ENCODE data around the gene ANKFN1. TPM values are rescaled to one million over a fixed set of nuclear protein-coding genes. Genes with fewer than 3 reads are reported as not detected.
A peak's percentile ranks its signal among the peaks of the same experiment; 100 is the strongest.

ANKFN1 gene, protein sequence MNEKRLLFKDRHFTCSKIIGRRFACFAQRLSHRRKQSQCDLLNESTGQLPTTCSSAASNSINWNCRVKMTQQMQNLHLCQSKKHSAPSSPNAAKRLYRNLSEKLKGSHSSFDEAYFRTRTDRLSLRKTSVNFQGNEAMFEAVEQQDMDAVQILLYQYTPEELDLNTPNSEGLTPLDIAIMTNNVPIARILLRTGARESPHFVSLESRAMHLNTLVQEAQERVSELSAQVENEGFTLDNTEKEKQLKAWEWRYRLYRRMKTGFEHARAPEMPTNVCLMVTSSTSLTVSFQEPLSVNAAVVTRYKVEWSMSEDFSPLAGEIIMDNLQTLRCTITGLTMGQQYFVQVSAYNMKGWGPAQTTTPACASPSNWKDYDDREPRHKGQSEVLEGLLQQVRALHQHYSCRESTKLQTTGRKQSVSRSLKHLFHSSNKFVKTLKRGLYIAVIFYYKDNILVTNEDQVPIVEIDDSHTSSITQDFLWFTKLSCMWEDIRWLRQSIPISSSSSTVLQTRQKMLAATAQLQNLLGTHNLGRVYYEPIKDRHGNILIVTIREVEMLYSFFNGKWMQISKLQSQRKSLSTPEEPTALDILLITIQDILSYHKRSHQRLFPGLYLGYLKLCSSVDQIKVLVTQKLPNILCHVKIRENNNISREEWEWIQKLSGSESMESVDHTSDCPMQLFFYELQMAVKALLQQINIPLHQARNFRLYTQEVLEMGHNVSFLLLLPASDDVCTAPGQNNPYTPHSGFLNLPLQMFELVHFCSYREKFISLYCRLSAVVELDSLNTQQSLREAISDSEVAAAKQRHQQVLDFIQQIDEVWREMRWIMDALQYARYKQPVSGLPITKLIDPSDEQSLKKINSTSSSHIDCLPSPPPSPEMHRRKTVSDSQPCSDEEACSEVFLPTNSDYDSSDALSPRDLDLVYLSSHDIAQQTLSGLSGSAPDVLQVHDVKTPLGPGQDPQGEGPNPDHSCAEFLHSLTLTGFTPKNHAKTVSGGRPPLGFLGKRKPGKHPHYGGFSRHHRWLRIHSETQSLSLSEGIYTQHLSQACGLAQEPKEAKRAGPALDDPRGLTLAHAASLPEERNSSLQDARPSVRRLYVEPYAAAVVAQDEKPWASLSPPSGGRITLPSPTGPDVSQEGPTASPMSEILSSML
- under 1 TPM in 2 of 4 donors, not detected in 2; 0.11 to 0.15 TPM for total RNA-seq
- polyA plus RNA-seq = 0.02 TPM
- long read RNA-seq, donor 1 = 0 reads
- long read RNA-seq, donor 2 = 0 reads
- long read RNA-seq, donor 3 = 0 reads
- long read RNA-seq, donor 4 = 0 reads

DNA sequence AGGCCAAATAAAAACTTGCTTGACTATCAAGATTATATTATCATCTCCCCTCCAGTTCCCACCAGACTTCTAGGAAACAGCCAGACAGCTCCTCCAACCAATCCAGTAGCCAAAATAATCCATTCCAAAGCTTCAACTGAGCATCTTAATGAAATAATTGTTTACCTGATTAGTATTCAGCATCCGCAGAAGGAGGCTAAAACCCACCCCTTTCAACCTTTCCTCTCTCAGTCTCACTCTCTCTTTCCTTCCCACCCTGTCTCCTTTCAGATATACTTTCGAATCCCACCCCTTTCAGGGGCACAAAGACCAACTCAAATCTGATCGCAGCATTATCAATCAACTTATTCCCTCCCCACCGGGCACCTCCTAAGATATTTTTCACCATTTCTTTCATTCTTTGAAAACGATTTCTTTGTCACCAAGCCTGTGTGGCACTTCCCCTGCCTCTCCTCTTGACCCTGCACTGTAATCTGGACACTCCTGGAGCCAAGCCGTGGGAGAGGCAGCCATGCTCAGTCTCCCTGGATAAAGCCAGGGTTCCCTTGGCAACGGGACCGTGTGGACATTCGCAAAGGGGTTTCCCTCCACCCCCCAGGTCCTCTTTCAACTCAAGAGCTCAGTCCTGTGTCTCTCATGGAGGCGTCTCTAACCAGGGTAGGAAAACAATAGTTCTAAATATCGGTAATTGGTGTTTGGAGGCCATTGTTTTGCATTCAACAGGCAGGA is at the start of gene ANKFN1:
TSS of gene ANKFN1 (plus strand) at position 602 of the 729 bp plus-strand sequence. CDS start 59,193 bp downstream, outside the sequence.
- intact Hi-C loops (cut with DNase I) = no loop called here
- Histone ChIP-seq H3K4me3 (ENCODE audit: low read length) (no peak within 1 kb of the TSS), H3K27ac (ENCODE audit: low read length) (no peak within 1 kb of the TSS), H3K4me1 (ENCODE audit: control insufficient read depth, insufficient read depth, low read length) (peaks cover 2% of the 10 kb centered on the region), H3K27me3 (ENCODE audit: control insufficient read depth, insufficient read depth) (no peaks in the 10 kb centered on the region), H3K9me3 (ENCODE audit: control insufficient read depth, low read length) (no peaks in the 10 kb centered on the region)
- ATAC-seq = no peak
- 60% methylated on average over 11 of the region's 11 CpGs for WGBS
- DNase-seq = no peak

DNA sequence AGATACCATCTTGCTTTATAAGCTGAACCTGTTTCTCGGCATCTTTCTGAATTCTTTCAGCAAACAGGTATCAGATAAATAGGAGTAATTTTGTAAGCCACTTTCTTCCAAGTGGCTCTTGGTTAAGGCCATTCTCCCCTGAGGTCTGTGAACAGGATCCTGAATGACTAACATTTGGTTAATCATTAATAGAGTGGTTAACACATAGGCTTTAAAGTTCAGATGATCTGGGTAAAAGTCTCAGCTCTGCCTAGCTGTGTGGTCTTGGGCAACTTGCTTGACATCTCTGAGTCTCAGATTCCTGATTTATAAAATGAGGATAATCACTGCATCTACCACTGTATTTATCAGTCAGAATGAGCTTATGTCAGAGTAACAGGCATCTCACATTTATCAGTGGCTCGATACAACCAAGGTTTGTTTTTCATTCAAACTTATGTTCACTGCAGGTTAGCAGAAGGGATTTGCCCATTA is 44.4 kb upstream of the ANKFN1 start:
- 77% methylated on average over 2 of the region's 2 CpGs for WGBS
- Histone ChIP-seq H3K4me1 (ENCODE audit: control insufficient read depth, insufficient read depth, low read length) (no peaks in the 10 kb centered on the region), H3K9me3 (ENCODE audit: control insufficient read depth, low read length) (no peaks in the 10 kb centered on the region), H3K27me3 (ENCODE audit: control insufficient read depth, insufficient read depth) (peaks cover 2% of the 10 kb centered on the region), H3K27ac (ENCODE audit: low read length) (no peak overlapping the region), H3K4me3 (ENCODE audit: low read length) (no peak overlapping the region)
- intact Hi-C loops (cut with DNase I) = no loop called here
- ATAC-seq = no peak
- DNase-seq = no peak

DNA sequence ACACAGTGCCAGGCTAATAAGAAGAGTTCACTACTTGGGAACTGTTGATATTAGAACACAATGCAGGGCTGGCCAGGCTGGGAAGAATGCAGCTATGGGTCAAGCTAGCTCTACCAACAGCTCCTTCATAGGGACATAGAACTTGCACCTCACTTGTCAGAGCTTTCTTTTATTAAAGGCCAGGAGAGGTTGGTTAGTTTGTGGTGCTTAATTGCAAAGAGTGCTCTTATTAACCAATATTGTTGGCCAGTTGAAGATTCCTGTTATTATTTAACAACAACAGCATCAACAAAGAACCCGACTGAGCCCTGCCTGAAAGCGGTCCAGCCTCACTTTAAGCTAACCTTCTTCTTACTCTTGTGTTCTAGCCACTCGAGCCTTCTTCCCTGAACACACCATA is 43.4 kb upstream of the ANKFN1 start:
- Histone ChIP-seq H3K9me3 (ENCODE audit: control insufficient read depth, low read length) (no peaks in the 10 kb centered on the region), H3K27ac (ENCODE audit: low read length) (no peak overlapping the region), H3K27me3 (ENCODE audit: control insufficient read depth, insufficient read depth) (peaks cover 2% of the 10 kb centered on the region), H3K4me3 (ENCODE audit: low read length) (no peak overlapping the region), H3K4me1 (ENCODE audit: control insufficient read depth, insufficient read depth, low read length) (no peaks in the 10 kb centered on the region)
- WGBS = 80% methylated on average over 3 of the region's 3 CpGs
- intact Hi-C loops (cut with DNase I) = no loop called here
- DNase-seq = no peak
- no peak for ATAC-seq

DNA sequence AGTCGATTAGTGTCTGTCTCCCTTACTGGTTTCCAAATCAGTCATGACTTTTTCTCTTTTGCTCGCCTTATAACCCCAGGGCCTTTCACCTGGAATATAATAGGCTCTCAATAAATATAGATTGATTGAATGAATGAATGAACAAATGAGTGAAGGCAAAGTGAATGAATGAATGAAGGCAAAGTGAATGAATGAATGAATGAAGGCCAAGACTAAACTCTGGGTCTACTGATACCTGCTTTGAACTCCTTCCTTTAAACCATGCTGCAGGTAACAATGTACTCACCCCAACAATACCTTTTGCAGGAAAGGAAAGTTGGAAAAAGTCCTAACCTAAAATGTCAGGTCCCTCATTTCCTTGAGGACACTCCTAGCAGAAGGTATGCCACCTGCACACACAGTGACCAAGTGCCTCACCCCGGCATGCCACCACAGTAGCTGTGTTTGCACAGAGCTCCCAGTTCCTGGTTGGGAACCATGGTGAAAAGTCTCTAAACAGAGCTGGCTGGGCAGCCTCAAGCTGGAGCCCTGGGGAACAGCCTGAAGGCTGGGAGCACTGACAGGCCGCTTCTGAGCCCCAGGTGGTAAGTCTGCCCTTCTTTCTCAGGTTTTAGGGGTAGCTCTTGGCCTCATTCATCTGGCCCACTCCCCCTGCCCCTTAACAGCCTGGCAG is 42.7 kb upstream of the ANKFN1 start:
- intact Hi-C loops (cut with DNase I) = no loop called here
- no peak overlapping the region for H3K4me3 ChIP-seq (ENCODE audit: low read length)
- H3K27ac ChIP-seq (ENCODE audit: low read length) = no peak overlapping the region
- H3K9me3 ChIP-seq (ENCODE audit: control insufficient read depth, low read length) = no peaks in the 10 kb centered on the region
- WGBS = 87% methylated on average over 4 of the region's 4 CpGs
- H3K4me1 ChIP-seq (ENCODE audit: control insufficient read depth, insufficient read depth, low read length) = no peaks in the 10 kb centered on the region
- H3K27me3 ChIP-seq (ENCODE audit: control insufficient read depth, insufficient read depth) = peaks cover 2% of the 10 kb centered on the region
- no peak for DNase-seq
- ATAC-seq = peak in 1 of 2 donors; percentile 57

DNA sequence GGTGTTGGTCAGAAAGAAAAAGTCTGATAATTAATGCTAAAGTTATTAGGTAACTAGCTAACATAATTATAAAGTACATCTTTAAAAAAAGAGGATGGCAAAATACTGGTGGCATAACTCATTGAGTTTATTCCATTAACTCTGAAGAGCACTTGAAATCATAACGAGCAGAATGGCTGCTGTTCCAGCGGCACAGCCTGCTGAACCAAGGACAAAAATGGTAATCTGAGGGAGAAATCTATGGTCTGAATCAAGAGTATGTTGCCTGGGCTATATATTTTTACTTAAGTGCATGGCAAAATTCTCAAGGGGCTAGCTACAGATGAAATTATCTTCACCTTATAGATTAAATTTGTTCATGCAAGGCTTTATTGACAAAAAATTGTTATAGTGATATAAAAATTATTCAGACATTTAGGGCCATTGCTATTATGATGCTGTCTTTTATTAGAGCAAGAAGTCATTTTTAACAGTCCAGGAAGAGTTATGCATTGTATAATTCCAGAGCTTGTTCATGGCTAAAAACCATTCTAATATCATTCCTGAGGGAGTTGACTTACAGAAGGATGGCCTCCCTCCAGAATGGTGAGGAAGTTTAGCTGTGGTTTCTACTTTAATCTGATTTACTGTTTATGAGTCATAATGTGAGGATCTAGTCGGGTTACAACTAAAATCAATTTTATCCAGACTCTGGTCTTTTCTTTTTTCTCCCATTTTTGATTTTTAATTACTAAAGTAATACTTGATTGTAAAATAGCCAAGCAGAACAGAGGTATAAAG is 41.4 kb upstream of the ANKFN1 start:
- H3K27me3 ChIP-seq (ENCODE audit: control insufficient read depth, insufficient read depth) = peaks cover 2% of the 10 kb centered on the region
- DNase-seq = no peak
- H3K4me1 ChIP-seq (ENCODE audit: control insufficient read depth, insufficient read depth, low read length) = no peaks in the 10 kb centered on the region
- no peak overlapping the region for H3K27ac ChIP-seq (ENCODE audit: low read length)
- ATAC-seq = no peak
- H3K4me3 ChIP-seq (ENCODE audit: low read length) = no peak overlapping the region
- 44% methylated on average over 3 of the region's 3 CpGs for WGBS
- intact Hi-C loops (cut with DNase I) = no loop called here
- no peaks in the 10 kb centered on the region for H3K9me3 ChIP-seq (ENCODE audit: control insufficient read depth, low read length)

DNA sequence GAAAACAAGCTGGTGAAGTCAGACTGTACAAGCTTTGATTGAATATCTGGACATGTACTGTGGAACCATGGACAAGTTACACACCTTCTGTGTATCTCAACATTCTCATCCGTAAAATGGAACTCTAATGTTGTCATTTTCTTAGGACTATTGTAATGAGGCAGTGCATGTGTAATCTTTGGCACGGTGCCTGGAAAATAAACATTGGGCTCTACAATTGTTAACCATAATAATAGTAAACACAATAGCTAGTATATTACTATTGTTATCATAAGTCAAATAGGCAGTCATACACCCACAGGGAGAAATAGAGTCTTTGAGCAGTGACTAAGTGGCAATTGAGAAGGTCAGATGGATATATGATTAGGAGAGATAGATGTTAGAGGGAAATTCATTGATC is 39.8 kb upstream of the ANKFN1 start:
- DNase-seq (no peak), ATAC-seq (no peak)
- Histone ChIP-seq H3K27me3 (ENCODE audit: control insufficient read depth, insufficient read depth) (no peaks in the 10 kb centered on the region), H3K4me3 (ENCODE audit: low read length) (no peak overlapping the region), H3K4me1 (ENCODE audit: control insufficient read depth, insufficient read depth, low read length) (no peaks in the 10 kb centered on the region), H3K9me3 (ENCODE audit: control insufficient read depth, low read length) (no peaks in the 10 kb centered on the region), H3K27ac (ENCODE audit: low read length) (no peak overlapping the region)
- WGBS = 52% methylated on average over 2 of the region's 2 CpGs
- intact Hi-C loops (cut with DNase I) = no loop called here

DNA sequence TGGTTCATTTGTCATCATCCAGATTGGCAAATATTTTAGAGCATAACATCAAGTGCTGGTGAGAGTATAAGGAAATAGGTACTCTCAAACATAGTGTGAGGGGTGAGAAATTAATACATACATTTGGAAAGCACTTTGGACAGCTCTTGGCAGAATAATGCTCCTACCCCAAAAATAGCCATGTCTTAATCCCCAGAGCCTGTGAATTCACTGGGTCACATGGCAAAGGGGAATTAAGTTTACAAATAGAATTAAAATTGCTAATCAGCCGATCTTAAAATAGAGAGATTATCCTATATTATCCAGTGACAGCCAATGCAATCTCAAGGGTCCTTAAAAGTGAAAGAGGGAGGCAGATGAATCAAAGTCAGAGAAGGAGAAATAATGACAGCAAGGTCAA is 38.8 kb upstream of the ANKFN1 start:
- intact Hi-C loops (cut with DNase I) = no loop called here
- WGBS = 62% methylated on average over 1 of the region's 1 CpG
- no peak overlapping the region for H3K27ac ChIP-seq (ENCODE audit: low read length)
- H3K4me1 ChIP-seq (ENCODE audit: control insufficient read depth, insufficient read depth, low read length) = no peaks in the 10 kb centered on the region
- no peaks in the 10 kb centered on the region for H3K9me3 ChIP-seq (ENCODE audit: control insufficient read depth, low read length)
- H3K27me3 ChIP-seq (ENCODE audit: control insufficient read depth, insufficient read depth) = no peaks in the 10 kb centered on the region
- ATAC-seq = no peak
- no peak for DNase-seq
- no peak overlapping the region for H3K4me3 ChIP-seq (ENCODE audit: low read length)

DNA sequence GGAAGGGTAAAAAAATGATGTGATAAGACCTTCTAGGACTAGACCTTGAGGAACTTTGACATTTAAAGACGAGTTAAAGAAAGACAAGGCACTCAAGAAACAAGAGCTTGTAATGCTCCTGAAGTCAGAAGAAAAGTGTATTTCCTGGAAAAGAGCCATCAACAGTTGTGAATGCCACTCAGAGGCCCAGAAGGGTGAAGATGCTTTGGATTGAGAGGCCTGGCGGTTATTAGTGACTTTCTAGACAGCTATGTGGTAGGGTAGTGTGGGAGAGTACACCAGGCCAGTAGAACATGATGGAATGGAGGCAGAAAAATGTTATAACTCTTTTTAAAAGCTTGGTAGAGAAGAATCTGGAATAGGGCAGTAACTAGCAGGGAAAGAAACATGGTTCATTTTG is 34.1 kb upstream of the ANKFN1 start:
- intact Hi-C loops (cut with DNase I) = no loop called here
- no peak overlapping the region for H3K27ac ChIP-seq (ENCODE audit: low read length)
- no peak for ATAC-seq
- WGBS = 50% methylated on average over 2 of the region's 2 CpGs
- DNase-seq = no peak
- no peaks in the 10 kb centered on the region for H3K9me3 ChIP-seq (ENCODE audit: control insufficient read depth, low read length)
- H3K4me3 ChIP-seq (ENCODE audit: low read length) = no peak overlapping the region
- no peaks in the 10 kb centered on the region for H3K4me1 ChIP-seq (ENCODE audit: control insufficient read depth, insufficient read depth, low read length)
- H3K27me3 ChIP-seq (ENCODE audit: control insufficient read depth, insufficient read depth) = peaks cover 5% of the 10 kb centered on the region

DNA sequence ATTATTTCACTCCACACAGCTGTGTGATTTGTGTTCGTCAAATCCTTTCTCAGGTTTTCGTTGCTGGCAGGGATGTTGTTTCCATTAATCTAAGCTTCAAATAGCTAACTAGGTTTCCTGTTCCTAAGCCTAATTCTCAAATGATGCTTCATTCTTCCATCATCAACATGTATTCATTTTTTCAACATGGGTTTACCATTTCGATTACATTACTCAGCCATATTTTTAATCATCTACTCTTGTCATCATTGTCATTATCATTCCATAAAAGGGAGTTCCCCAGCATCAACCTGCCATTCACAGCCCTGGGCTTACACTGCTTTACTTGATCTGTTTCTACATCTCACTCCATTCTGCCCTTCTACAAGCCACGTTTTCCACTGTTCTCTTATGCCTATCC is 33.3 kb upstream of the ANKFN1 start:
- 66% methylated on average over 4 of the region's 4 CpGs for WGBS

More for the DNA sequence above, 33.3 kb upstream of the ANKFN1 start:
- no peak overlapping the region for H3K27ac ChIP-seq (ENCODE audit: low read length)
- ATAC-seq = no peak
- DNase-seq = no peak
- H3K9me3 ChIP-seq (ENCODE audit: control insufficient read depth, low read length) = no peaks in the 10 kb centered on the region
- no peak overlapping the region for H3K4me3 ChIP-seq (ENCODE audit: low read length)
- intact Hi-C loops (cut with DNase I) = no loop called here
- H3K27me3 ChIP-seq (ENCODE audit: control insufficient read depth, insufficient read depth) = peaks cover 5% of the 10 kb centered on the region
- H3K4me1 ChIP-seq (ENCODE audit: control insufficient read depth, insufficient read depth, low read length) = no peaks in the 10 kb centered on the region

All from right cardiac atrium (tissue), 5 donors.